Stimulated activated naive CD8-positive, alpha-beta T cell treated with anti-CD3 and anti-CD28 coated beads, Interleukin-15, Interleukin-2, amounts not matched to agents 100 U/mL and 50 U/mL, for 24 hours (primary cell): ENCODE results near the gene STC2.
"Not testable (repeated sequence)": the region's sequence is repeated elsewhere in the genome, so short reads cannot be mapped to it uniquely, and the experiment has no call there.

Experiments used
- ATAC-seq: fragments of 150-1000 bp; cut with Tn5 transposase; one replicate; pipeline ENCODE4 v1.10.0; 2021
- DNase-seq: peaks from one replicate; pipeline ENCODE4 v3.0.0; 2021

STC2 gene, protein sequence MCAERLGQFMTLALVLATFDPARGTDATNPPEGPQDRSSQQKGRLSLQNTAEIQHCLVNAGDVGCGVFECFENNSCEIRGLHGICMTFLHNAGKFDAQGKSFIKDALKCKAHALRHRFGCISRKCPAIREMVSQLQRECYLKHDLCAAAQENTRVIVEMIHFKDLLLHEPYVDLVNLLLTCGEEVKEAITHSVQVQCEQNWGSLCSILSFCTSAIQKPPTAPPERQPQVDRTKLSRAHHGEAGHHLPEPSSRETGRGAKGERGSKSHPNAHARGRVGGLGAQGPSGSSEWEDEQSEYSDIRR

DNA sequence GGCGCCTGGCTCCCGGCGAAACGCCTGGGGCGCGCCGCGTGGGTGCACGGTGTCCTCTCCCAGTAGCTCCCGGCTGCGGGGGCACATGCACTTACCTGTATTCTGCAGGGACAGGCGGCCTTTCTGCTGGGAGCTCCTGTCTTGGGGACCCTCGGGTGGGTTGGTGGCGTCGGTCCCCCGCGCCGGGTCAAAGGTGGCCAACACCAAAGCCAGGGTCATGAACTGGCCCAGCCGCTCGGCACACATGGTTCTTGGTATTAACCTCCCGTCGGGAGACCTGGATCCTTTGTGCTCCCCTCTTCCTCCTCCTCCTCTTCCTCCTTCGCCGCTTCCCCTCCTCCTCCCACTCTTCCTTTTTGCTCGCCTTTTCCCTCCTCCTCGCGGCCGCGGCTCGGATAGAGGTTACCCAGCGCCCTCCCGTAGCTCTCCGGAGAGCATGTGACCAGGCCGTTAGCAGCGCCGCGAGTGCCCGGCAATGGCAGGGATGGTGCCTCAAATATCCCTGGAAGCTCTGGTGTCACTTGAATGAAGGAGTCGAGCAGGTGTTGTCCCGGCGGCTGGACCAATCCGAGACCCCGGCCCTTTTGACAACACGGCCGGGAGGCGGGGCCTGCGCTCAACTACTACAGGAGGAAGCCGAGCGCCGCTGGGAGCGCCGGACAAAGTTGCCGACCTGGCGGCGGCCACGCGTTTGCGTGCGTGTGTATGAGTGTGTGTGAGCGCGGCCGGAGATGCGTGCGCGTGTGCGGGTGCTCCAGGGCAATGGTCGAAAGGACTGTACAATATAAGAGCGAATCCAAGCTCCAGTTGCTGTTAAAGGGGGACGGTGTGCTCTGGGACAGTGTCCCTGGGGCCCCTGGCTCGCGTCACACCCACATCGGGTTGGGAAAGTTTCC, at the start of gene STC2:
Gene STC2, minus strand, starts transcription at position 467 of the 896 bp plus-strand sequence. Its CDS starts 221 bp downstream, at position 246.
- ATAC-seq (peak; percentile 56), DNase-seq (peak; percentile 83)

DNA sequence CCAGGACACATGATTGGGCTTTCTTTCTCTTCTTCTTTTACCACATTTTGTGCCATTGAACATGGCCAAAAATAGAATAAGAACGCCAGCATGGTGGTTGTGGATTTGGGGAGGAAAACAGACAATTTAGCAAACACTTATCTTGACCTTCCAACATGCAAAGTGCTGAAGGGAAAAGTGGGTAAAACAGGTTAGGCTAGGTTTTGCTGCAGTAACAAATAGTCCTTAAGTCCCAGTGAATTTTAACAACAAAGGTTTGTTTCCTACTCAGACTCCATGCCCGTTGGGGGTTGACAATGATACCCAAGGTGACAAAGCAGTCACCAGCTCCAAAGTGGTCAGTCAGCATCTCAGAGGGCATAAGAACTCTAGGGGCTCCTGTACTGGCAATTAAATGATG, 43.2 kb upstream of the STC2 start:
- ATAC-seq (no peak), DNase-seq (no peak)

DNA sequence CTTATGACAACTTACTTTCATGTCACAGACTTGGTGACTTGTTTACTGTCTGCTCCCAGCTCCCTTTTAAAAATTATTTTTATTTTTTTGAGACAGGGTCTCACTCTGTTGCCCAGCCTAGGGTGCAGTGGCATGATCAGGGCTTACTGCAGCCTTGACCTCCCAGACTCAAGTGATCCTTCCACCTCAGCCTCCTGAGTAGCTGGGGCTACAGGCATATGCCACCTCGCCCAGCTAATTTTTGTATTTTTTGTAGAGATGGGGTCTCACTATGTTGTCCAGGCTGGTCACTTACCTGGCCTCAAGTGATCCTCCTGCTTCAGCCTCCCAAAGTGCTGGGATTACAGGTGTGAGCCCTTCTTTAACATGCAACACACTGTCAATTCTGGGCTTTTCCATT, 35.2 kb upstream of the STC2 start:
- DNase-seq, ATAC-seq: not testable (repeated sequence)

DNA sequence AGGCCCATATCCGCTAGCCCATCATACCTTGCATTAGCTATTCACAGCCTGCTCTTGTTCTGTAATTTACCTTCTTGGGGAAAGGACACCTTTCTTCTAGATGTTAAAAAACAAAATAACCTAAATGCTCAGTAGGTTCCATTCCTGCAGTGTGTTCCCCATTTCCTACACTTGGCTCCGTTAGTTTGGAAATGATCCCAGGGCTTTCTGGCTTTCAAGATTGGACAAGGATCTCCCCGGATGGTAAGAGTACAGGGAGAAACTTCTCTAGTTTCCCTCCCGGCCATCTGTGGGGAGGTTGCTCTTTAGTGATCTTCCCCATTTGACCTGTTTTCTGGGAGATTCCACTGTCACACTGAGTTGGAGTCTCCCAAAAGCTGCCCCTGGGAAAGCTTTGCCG, 27.3 kb upstream of the STC2 start:
- ATAC-seq, result no peak
- DNase-seq, result no peak

DNA sequence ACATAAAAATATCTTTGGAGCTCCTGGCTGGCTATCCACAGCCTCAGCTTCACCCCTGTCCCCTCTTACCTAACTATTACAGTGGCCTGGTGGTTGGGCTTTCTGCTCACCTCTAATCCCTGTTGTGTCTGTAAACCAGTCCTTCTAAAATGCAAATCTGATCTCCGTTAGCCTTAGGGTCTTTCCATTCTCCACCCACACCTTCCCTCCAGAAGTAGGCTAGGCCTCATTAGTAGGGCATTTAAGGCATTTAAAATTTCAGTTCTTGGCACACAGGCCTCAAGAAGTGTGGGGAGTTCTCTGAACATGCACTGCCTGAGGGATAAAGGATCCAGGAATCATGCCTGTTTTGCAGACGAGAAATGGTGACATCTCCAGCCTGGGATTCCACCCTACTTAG, 26.4 kb upstream of the STC2 start:
- ATAC-seq (no peak), DNase-seq (no peak)

DNA sequence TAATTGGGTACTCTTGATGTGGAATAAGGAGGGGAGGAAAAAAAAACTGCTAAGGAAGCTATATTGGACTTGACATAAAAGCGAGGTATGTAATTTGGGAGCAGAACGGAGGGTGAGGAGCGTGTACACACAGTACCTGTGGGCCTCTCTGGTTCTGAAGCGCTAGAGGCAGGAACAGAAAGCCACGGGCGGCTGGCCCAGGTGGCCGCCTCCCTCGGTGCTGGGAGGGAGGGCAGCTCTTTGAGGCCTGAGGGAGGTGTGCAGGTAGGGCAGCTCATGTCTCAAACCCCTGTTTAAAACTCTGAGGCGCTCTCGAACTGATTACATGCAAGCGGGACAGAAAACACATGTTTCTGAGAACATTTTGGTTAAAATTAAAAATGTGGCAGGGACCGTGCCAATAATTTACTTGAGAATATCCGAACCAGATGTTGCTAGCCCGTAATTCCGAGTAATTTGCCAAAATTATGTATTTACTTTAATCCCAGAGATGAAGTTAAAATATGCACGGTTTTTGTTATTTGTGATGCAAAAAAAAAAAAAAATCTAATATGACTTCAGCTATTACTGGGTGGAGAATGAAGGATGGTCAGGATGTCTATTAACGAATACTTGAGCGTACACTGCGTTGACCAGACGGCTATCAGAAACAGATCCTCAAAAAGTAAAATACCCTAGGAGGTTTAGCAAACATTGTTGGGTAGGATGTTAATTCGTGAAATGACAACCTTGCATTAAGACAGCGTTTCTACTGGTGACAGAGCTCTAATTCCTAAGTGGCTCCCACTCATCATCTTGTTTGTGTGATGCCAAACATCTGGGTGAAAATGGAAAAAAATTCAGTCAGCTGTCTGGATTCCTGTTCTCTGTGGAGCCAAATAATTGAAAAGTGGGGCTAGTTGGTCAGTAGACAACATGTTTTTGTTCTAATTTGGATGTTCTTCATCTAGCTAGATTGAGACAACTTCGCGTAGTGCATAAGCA, 24.4 kb upstream of the STC2 start:
- ATAC-seq, result no peak
- DNase-seq, result no peak

DNA sequence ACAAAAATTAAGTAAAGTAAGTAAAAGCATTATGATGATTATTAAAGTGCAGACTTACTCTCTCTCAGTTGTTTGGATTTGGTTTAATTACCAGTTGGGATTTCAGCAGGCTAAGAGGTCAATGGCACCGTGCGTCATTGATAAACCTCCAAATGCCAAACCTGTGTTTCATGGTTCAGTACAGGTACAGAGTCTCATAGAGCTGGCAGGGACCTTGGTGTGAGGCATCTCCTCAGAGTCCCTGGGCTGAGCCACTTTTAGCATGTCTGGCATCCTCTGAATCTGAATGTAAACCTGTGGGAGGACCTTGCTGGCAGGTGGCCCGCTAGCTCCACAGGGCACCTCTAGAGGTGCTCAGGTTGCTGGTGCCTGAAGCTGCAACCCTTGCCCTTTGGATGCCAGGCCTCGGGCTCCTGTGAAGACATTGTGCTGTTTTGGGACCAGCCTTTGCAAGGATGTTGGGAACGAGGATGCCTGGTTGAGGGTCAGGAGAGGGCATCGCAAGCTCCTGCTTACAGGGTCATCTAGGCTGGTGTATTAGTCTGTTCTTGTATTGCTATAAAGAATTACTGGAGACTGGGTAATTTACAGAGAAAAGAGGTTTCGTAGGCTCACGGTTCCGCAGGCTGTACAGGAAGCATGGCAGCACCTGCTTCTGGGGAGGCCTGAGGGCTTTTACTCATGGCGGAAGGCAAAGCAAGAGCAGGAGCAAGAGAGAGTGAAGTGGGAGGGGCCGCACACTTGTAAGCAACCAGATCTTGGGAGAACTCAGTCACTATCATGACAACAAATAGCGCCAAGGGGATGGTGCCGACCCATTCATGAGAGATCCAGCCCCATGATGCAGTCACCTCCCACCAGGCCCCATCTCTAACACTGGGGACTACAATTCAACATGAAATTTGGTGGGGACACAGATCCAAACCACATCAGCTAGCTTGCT, 14.9 kb upstream of the STC2 start:
- ATAC-seq (no peak), DNase-seq (no peak)

DNA sequence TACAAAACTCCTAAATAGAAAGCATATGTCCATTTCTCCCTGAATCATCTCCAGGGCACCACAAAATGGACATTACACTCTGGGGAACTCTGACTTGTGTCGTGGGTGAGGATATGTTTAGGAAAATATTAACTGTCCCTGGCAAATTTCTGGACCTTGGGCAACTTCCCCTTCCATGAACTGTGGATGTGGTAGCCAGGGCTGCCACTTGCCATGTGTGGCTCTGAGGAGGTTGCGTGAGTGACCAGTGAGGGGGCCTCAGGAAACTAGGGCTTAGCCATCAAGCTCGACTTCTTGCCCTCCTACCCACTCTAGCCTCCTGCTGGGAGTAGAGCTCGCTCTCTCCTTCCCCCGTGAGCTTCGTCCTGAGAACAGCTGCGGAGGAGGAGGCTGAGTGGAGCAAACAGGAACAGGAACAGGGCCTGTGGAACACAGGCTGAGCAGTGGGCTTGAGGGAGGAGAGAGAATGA, 13.8 kb upstream of the STC2 start:
- ATAC-seq (no peak), DNase-seq (no peak)

DNA sequence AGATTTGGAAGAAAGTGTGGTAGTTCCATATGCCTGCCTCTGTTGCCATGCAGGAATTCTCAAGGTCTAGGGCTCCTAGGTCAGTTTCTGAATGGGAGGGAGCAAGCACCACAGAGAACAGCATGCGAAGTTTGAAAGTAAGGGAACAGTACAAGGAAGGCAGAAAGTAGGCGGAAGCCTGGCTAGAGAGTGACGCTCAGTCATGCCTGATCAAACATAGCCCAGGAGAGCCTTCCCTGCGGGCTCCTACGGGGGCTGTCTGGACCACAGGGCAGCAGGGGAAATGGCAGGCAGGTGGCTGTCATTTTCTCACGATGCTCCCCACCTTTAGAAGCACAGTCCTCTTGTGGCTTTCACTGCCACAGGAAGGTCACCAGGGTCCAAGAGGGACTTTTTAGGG, 12.8 kb upstream of the STC2 start:
- DNase-seq, result no peak
- ATAC-seq, result no peak

DNA sequence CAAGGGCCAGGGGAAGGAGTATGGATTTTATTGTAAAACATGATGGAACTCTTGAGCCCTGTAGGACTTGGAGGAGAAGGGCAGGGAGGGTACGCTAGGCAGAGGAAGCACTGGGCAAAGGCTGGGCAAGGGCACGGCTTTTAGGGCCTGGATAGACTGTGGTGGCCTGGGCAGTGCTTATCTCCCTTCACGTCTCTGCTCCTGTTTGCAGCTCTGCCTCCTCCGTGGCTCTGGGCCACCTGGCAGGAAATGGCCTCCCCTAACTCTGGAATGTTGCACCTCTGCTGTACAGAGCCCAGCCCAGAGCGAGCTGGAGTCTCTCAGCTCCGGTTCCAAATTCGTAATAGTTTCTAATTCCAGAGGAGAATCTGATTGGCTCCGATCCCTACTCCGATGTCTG, 12.2 kb upstream of the STC2 start:
- DNase-seq, result no peak
- no peak for ATAC-seq

DNA sequence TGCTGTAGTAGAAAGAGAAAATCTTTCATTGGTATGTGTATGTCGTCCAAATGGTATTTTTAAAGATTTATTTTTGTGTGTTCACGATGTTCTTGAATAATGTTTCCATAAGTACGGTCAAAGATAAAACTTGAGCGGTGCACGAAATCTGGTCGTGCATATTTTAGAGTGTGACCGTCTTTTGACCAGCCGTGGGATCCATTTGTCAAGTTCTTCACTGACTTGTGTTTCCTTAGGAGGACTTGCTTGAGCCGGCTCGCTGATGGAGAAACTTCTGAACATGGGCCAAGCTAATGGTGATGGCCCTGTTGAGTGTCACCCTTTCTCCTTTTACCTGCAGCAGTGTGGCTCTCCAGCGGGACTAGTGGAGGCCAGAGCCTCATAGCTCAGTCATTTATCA, 11.1 kb upstream of the STC2 start:
- DNase-seq (no peak), ATAC-seq (no peak)

DNA sequence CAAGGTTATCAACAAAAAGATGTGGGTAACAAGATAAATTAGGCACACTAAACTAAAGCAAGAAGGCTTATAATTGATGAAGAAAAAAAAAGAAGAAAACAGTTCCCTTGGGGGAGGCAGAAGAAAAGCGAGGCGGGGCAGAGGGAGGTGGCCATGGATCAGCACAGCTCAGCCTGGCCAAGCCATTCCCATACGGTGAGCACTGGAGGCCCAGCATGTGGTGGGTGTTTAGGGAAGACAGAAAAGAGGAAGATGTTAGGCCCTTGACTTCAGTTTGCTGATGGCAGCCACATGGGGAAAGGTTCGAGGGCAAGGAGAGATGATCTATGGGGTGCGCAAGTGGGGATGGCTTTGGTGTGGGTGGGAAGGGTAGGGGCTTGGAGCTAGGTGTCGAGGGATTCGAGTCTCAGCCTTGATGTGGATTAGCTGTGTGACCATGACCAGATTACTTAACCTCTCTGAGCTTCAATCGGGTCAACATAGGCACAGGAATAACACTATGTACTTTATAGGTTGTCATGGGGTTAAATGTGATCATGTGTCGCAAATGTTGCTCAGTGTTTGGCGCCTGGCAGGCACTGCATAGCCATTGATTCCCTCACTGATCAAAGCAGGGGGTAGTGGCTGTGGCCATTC, 10.3 kb upstream of the STC2 start:
- DNase-seq (no peak), ATAC-seq (no peak)

DNA sequence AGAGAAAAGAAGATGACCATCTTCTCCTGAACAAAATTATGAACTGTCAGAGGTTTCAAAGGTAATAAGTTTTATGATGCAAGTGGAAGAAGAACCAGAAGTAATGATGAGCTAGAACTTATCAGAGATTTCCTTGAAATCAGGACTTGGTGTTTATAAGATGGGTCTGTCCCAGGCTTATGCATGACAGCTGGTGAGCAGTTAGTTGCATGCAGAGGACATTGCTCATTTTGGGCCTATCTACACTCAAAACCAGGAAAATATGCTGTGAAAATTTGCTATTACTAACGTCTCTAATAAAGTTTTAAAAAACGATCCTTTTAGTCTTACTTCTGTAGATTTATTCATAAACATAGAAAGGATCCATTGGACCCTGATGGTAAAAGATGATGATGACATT, 6.6 kb upstream of the STC2 start:
- ATAC-seq, result no peak

DNA sequence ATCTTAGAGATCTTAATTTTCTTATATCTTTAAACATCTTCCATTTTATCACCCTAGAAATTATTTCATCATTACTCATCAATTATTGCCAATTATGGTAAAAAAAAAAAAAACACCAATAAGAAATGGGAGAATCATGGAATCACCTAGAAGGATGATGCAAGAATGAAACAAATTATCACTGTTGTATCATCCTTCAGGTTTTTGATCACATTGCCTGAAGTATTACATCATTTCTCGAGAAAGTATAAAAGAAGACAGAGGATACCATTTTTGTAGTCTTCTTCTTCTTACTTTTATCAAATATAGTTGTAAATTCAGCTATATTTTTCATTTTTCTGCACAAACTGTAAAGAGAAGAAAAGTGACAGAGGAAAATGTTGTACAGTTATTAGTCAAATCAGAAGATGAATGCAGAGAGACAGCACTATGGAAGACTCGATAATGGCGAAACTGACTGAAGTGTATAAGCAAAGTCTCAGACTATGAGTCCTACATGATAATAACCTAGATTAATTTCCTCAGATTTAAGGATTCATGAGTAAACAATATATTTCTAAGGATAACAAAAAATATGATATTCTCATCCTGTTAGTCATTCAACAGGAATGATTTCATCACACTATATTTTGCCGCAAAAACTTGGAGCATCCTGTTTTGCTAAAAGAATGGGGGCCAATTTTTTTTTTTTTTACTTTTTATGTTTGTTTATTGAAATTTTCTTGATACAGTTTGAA, 5.9 kb upstream of the STC2 start:
- ATAC-seq, result no peak

More for the DNA sequence above, 6.6 kb upstream of the STC2 start:
- DNase-seq, result no peak

DNA sequence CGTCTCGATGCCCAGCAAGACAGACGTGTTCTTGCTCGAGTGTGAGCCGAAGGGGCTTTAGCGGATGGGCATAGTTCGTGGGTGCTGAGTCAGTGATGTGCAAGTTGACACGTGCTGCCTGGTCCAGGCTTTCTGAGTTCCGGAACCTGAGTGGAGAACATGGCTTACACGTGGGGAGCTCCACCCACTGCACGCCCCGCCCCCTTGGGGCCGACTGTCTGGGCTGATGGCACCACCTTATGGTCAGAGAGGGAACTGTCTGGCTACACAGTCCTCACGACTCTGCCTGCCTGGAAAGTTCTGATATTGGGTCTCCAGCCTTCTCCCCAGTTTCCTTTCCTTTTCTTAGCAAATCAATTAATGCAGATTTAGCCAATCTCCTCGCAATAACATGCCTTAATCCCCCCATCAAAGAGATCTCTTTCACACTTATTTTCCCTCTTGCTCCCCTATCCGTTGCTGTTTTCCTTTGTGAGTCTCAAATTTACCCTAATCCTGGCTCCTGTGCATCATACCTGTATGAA, 3.8 kb upstream of the STC2 start:
- ATAC-seq, result peak; percentile 77

More for the DNA sequence above, 5.9 kb upstream of the STC2 start:
- DNase-seq, result no peak

DNA sequence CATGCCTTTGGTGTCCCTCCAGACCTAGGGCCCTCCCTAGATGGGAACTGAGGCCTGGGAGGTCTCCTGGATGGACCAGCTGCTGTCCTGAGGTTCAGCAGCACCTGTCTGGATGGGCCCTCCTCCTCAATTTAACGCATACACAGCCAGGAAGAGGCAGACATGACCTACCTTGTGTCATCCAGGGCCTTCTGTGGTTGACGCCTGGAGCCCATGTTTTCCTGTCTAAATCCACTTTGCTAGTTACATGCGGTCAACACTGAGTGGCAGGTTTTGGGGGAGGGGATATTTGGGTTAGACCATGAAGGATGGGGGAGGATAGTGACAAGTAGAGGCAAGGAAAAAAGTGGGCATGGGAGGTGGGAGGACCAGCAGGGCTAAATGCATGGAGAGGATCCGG, 3.1 kb upstream of the STC2 start:
- ATAC-seq, result no peak
- DNase-seq, result no peak

More for the DNA sequence above, 3.8 kb upstream of the STC2 start:
- DNase-seq, result peak; percentile 91

DNA sequence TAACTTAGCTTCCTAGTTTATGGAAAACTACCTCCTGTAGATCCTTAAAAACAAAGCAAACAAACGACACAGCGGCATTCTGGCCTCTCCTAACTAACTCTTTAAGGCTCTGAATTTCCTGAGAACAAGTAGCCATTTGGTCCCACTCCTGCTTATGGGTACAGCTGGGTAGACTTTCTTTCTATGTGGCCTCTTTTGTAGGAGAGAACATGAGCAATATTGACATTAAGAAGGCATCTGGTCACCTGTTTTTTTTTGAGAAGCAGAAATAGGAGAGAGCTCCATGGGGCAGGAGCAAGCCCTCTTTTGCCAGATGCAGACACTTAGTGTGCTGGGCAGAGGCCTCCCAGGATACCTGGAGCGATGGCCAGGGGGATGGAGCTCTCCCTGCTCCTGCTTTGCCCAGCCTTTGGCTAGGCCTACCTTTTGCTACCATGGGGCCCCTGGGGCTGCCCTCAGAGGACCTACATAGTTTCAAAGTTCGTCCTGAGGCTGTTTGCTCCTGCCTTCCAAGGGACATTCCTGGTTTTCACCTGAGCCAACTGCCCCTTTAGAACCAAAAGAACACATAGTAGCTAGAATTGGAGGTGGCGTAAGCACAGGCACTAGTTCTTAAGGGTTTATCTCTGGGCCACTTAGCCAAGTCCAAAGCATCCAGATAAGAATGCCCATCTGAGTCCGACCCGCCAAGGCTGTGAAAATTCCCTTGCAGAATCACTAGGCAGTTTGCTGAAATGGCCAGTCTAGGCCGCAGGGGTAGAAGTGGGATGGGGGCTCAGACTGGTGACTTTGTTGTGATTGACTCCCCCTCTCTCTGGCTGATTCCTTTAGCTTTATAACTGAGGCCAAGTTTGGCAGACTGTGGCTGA, 2.4 kb upstream of the STC2 start:
- DNase-seq (no peak), ATAC-seq (no peak)
